Neural crest cell (in vitro differentiated cells): Measurements from ENCODE around the gene SUN3. TPM values are rescaled to one million over a fixed set of nuclear protein-coding genes. Genes with fewer than 3 reads are reported as not detected.

Source experiments
- DNase-seq: peaks from one replicate; pipeline ENCODE4 v3.0.0; 2021; ENCODE audit warnings: low read depth, mixed read lengths, low spot score
- H3K27ac Mint-ChIP-seq: one replicate; pipeline ENCODE4 v1.8.0; 2021; ENCODE audit warnings: mild to moderate bottlenecking, mixed read lengths; ENCODE audit not compliant: unreplicated experiment
- H3K27me3 Mint-ChIP-seq: 2 replicates; pipeline ENCODE4 v1.8.0; 2021; ENCODE audit warnings: low read depth, mild to moderate bottlenecking, mixed read lengths
- H3K36me3 Mint-ChIP-seq: 2 replicates; pipeline ENCODE4 v1.8.0; 2021; ENCODE audit warnings: low read depth, mild to moderate bottlenecking, mixed read lengths
- H3K4me1 Mint-ChIP-seq: 2 replicates; pipeline ENCODE4 v1.8.0; 2021; ENCODE audit warnings: mixed read lengths
- H3K4me3 Mint-ChIP-seq: one replicate; pipeline ENCODE4 v1.8.0; 2021; ENCODE audit warnings: mild to moderate bottlenecking, mixed read lengths
- H3K9me3 Mint-ChIP-seq: 2 replicates; pipeline ENCODE4 v1.8.0; 2021; ENCODE audit warnings: mixed read lengths
- total RNA-seq: library from RNA; stranded (reverse); gene quantifications from 2 replicates; pipeline ENCODE4 v1.2.1, GENCODE V29; 2021
- TF ChIP-seq, protein P1 (sequence below): fragments of 200-600 bp; sonication (generic); conservative IDR thresholded peaks from 2 replicates; pipeline ENCODE4 v1.5.0; 2021; ENCODE audit warnings: antibody characterized with exemption, mild to moderate bottlenecking

SUN3 gene
- total RNA-seq, 1 donor from 2014 or later, result not detected

DNA sequence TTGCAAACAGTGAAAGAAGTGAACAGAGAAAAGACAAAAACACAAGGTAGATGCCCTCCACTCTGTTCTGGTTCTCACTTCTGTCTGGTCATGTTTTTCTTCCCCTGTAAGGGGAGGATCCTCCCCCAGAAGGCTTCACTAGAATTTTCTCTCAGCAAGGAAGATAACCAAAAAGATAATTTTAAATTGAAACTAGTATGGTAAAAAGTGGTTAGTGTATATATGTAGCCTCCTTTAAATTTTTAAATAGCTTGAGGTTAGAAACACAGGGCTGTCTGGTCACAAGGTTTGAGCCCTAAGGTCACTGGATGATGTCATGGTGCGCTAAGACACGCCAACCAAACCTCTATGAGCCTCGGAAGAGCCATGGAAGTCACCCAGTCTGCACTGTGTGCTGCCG is 75.1 kb downstream of the SUN3 start:
- TF ChIP-seq, protein P1, sequence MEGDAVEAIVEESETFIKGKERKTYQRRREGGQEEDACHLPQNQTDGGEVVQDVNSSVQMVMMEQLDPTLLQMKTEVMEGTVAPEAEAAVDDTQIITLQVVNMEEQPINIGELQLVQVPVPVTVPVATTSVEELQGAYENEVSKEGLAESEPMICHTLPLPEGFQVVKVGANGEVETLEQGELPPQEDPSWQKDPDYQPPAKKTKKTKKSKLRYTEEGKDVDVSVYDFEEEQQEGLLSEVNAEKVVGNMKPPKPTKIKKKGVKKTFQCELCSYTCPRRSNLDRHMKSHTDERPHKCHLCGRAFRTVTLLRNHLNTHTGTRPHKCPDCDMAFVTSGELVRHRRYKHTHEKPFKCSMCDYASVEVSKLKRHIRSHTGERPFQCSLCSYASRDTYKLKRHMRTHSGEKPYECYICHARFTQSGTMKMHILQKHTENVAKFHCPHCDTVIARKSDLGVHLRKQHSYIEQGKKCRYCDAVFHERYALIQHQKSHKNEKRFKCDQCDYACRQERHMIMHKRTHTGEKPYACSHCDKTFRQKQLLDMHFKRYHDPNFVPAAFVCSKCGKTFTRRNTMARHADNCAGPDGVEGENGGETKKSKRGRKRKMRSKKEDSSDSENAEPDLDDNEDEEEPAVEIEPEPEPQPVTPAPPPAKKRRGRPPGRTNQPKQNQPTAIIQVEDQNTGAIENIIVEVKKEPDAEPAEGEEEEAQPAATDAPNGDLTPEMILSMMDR, result no peak
- no peak overlapping the region for H3K27ac Mint-ChIP-seq
- DNase-seq, result no peak

DNA sequence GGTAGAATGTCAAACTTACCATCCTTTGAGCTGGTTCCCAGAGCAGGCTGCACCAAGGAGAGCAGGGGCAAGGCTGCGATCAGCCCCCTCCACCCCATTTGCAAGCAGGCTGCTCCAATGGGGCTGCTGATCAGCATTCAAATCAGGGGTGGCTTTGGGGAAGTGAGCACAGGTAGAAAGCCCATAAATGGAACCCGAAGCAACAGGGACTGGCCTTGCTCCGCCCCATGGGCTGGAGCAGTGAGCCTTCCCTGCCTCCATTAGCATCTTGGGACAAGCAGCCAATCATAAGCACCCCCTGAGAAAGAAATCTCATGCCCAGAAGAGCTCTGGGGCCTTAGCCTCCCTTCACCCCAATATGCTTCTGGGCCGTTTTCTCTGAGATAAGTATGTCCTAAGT is 76.7 kb downstream of the SUN3 start:
- TF ChIP-seq, protein P1, result no peak
- Mint-ChIP-seq H3K4me1 (peaks cover 5% of the 10 kb centered on the region), H3K4me3 (no peak overlapping the region), H3K9me3 (no peaks in the 10 kb centered on the region), H3K36me3 (peaks cover 14% of the 10 kb centered on the region), H3K27ac (no peak overlapping the region), H3K27me3 (no peaks in the 10 kb centered on the region)
- DNase-seq, result no peak

More for the DNA sequence above, 75.1 kb downstream of the SUN3 start:
- no peak overlapping the region for H3K4me3 Mint-ChIP-seq
- no peaks in the 10 kb centered on the region for H3K27me3 Mint-ChIP-seq
- peaks cover 5% of the 10 kb centered on the region for H3K9me3 Mint-ChIP-seq
- peaks cover 5% of the 10 kb centered on the region for H3K4me1 Mint-ChIP-seq
- H3K36me3 Mint-ChIP-seq, result peaks cover 24% of the 10 kb centered on the region

DNA sequence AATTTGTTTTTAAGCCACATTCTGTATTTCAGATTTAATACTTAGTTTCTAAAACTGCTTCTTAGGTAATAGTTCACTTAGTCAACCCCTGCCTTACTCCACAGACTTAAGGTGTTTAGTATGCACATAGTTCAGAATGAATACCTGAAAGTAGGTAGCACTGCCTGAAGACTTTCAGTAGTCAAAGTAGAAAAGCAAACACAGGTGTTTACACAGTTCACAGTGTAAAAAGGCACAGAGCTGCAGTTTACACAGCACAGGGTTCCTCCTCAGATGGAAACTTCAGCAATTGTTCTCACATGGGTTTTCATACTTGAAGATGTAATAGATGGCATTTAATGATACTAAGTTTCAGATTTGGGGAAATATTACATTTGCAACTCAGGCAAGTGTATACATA is 77.5 kb downstream of the SUN3 start:
- TF ChIP-seq, protein P1, result no peak
- no peak overlapping the region for H3K27ac Mint-ChIP-seq
- H3K9me3 Mint-ChIP-seq, result no peaks in the 10 kb centered on the region
- no peak for DNase-seq
- no peak overlapping the region for H3K4me3 Mint-ChIP-seq
- H3K36me3 Mint-ChIP-seq, result peaks cover 8% of the 10 kb centered on the region
- peaks cover 11% of the 10 kb centered on the region for H3K4me1 Mint-ChIP-seq
- H3K27me3 Mint-ChIP-seq, result no peaks in the 10 kb centered on the region

DNA sequence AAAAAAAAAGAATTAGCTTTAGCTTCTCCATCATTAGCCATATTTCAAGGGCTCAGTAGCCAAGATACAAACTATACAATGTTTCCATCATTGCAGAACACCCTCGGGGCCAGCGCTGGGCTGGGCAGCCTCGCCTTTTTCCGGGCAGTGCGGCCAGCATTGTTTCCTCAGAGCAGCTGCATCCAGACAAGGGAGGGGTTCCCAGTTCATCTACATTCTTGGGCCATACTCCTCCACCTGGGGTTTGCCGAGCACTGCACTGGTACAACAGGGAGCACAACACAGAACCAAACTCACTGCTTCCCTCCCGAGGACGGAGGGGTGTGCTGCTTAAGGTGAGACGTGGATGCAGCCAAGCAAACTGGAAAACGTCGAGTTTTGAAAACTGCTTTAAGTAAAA is 78.2 kb downstream of the SUN3 start:
- no peak overlapping the region for H3K27ac Mint-ChIP-seq
- no peaks in the 10 kb centered on the region for H3K9me3 Mint-ChIP-seq
- no peak for DNase-seq
- H3K36me3 Mint-ChIP-seq, result peaks cover 6% of the 10 kb centered on the region
- no peak overlapping the region for H3K4me3 Mint-ChIP-seq
- TF ChIP-seq, protein P1, result no peak
- peaks cover 17% of the 10 kb centered on the region for H3K4me1 Mint-ChIP-seq
- H3K27me3 Mint-ChIP-seq, result no peaks in the 10 kb centered on the region

DNA sequence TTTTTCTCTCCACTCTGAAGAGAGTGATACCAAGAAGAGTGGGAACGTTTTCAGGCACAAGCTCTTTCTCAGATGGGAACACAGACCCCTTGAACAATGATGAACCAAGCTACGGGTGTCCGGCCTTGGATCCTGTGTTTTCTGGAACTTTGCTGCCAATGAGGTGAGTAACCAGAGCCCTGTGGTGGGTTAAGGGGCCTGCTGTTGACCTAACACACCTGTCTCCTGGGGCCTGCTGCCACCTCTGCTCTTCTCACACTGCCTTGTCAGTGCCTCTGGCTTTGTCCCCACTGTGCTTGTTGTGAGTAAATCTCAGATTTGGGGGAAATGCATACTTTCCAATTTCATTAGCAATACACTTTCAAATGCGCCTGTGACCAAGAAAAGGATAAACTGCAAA is 79.2 kb downstream of the SUN3 start:
- Mint-ChIP-seq H3K9me3 (no peaks in the 10 kb centered on the region), H3K36me3 (peaks cover 6% of the 10 kb centered on the region), H3K27ac (no peak overlapping the region), H3K4me1 (peaks cover 23% of the 10 kb centered on the region), H3K27me3 (no peaks in the 10 kb centered on the region), H3K4me3 (no peak overlapping the region)
- TF ChIP-seq, protein P1, result no peak
- no peak for DNase-seq
